Muscle layer of colon (tissue), 2 donors: ENCODE measurements around the gene RASL12.

Experiments
- H3K27ac ChIP-seq: one replicate; pipeline ENCODE4 v1.7.0; 2013; ENCODE audit warnings: low read depth, mild to moderate bottlenecking, low read length, moderate library complexity
- H3K27me3 ChIP-seq, 2 donors: one replicate each; pipeline ENCODE4 v1.7.0; 2013; ENCODE audit warnings: low read length in 2 of 2, mild to moderate bottlenecking in 2 of 2; ENCODE audit not compliant: insufficient read depth in 2 of 2, control insufficient read depth in 1 of 2
- H3K36me3 ChIP-seq: one replicate; pipeline ENCODE4 v1.7.0; 2013; ENCODE audit warnings: mild to moderate bottlenecking, low read length; ENCODE audit not compliant: insufficient read depth
- H3K4me1 ChIP-seq: one replicate; pipeline ENCODE4 v1.7.0; 2013; ENCODE audit warnings: mild to moderate bottlenecking, low read length; ENCODE audit not compliant: insufficient read depth
- H3K4me3 ChIP-seq, 2 donors: one replicate each; pipeline ENCODE4 v1.7.0; 2013; ENCODE audit warnings: low read length in 2 of 2, low read depth in 1 of 2, mild to moderate bottlenecking in 1 of 2, moderate library complexity in 1 of 2
- H3K9ac ChIP-seq: one replicate; pipeline ENCODE4 v1.7.0; 2013; ENCODE audit warnings: low read length
- H3K9me3 ChIP-seq: one replicate; pipeline ENCODE4 v1.7.0; 2013; ENCODE audit warnings: mild to moderate bottlenecking, low read length
- donor health status: abdominal sarcoma.
- donor health status: Adenocarcinoma of cecum.

RASL12 gene, protein sequence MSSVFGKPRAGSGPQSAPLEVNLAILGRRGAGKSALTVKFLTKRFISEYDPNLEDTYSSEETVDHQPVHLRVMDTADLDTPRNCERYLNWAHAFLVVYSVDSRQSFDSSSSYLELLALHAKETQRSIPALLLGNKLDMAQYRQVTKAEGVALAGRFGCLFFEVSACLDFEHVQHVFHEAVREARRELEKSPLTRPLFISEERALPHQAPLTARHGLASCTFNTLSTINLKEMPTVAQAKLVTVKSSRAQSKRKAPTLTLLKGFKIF

DNA sequence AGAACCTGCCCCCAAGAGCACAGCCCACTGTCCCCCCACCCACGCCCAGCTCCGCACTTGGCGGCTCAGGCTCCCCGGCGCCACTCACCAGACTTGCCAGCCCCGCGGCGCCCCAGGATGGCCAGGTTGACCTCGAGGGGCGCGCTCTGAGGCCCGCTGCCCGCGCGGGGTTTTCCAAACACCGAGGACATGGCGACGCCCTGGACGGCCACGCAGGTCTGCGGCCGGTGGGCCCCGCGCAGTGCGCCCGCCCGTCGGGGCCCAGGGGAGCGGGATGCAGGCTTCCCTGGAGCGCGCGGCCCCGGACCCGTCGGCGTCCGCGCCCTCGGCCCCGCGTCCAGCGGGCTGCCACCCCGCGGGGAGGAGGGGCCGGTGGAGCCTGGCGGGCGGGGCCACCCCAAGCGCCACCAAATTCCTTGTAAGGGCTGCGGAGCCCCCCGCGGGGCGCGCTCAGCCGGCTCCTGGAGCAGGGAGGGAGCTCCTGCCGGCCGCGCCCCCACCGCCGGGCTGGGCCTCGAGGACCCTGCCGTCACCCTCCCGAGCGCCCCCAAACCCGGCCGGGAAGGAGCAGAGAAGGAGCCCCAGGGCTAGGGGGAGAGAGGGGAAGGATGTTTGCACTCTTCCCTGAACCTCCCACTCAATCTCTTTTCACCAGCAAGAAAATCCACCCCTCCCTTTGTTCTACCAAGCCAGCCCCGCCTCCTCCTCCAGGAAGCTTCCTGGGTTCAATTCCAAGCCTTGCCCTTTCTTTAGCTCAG, at the start of gene RASL12:
RASL12 (minus strand) TSS at position 347 of the 758 bp plus-strand sequence; CDS start at position 191, 156 bp downstream.
- peaks cover 58% of the 10 kb centered on the region for H3K4me1 ChIP-seq
- peak within 1 kb of the TSS; percentile 65 to 86 for H3K4me3 ChIP-seq
- H3K27me3 ChIP-seq, result no peaks in the 10 kb centered on the region
- no peaks in the 10 kb centered on the region for H3K9me3 ChIP-seq
- H3K36me3 ChIP-seq, result peaks cover 20% of the 10 kb centered on the region
- H3K9ac ChIP-seq, result peak within 1 kb of the TSS; percentile 84
- H3K27ac ChIP-seq, result peak within 1 kb of the TSS; percentile 89

DNA sequence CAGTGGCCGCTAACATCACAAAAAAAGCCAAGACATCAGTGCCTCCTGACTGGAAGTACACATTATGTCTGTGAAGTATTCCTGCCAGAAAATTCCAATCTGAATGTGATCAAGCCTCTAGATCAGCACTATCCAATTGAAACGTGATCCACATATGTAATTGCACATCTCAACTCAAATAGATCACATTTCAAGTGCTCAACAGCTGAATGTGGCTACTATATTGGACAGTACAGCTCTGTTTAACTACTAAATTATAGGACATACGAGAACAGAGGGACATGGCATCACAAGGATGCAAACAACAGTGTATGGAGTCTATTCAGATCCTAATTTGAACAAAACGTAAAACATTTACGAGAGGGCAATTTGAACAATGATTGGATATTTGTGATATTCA, 47.8 kb upstream of the RASL12 start:
- Histone ChIP-seq H3K27me3 (no peaks in the 10 kb centered on the region), H3K4me1 (no peaks in the 10 kb centered on the region), H3K36me3 (peaks cover 69% of the 10 kb centered on the region), H3K27ac (no peak overlapping the region), H3K4me3 (no peak overlapping the region), H3K9me3 (no peaks in the 10 kb centered on the region), H3K9ac (no peak overlapping the region)

DNA sequence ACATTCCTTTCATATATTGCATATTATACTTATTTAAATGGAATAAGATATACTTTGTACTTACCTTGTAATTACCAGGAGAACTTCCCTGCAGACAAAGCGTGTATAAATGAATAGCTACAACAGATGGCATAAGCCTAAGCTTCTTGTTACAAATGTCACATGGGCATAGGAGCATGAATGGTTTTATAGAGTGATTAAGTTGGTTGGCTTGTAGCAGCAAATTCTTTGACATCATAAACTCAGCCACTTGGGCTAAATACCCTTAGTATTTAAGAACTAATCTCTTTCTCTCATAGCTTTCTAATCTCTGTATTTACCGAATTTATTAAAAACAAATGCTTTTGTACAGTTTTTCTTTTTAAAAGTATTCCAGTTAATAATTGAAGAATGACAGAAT, 47.3 kb upstream of the RASL12 start, which contains the start of gene UBAP1L:
UBAP1L (minus strand) TSS at position 115 of the 400 bp plus-strand sequence. CDS start 8,985 bp downstream, outside the sequence.
- Histone ChIP-seq H3K27ac (no peak within 1 kb of the TSS), H3K9ac (no peak within 1 kb of the TSS), H3K4me3 (no peak within 1 kb of the TSS), H3K27me3 (no peaks in the 10 kb centered on the region), H3K9me3 (no peaks in the 10 kb centered on the region), H3K36me3 (peaks cover 69% of the 10 kb centered on the region), H3K4me1 (no peaks in the 10 kb centered on the region)

DNA sequence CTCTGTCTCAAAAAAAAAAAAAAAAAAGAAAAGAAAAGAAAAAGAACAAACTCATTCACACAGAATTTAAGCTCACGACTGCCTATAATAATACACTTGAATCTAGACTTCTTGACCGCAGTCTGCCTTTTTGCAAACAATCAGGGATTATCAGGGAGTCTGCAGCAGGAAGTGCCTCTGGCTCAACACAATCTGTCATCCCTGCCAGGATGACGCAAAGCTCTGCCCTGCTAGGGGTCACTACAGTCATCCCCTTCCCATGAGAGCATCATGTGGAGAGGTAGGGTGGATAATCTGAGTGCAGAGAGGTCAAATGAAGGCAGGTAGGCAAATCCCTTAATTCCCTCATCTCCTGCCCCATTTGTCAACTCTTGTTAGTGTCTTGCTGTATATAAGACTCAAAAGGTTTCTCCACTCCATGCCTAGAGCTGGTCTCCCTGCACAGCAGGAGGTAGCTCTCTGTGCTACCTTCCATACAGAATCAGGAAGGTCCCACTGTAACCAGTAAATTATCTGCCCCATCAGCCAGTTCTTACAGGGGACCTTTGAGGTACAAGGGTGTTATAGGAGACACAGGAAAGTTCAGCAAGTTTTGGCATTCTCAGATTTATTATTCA, 43.0 kb upstream of the RASL12 start:
- no peaks in the 10 kb centered on the region for H3K9me3 ChIP-seq
- H3K4me1 ChIP-seq, result no peaks in the 10 kb centered on the region
- no peak overlapping the region for H3K4me3 ChIP-seq
- no peaks in the 10 kb centered on the region for H3K27me3 ChIP-seq
- peaks cover 36% of the 10 kb centered on the region for H3K36me3 ChIP-seq
- H3K27ac ChIP-seq, result no peak overlapping the region
- no peak overlapping the region for H3K9ac ChIP-seq

DNA sequence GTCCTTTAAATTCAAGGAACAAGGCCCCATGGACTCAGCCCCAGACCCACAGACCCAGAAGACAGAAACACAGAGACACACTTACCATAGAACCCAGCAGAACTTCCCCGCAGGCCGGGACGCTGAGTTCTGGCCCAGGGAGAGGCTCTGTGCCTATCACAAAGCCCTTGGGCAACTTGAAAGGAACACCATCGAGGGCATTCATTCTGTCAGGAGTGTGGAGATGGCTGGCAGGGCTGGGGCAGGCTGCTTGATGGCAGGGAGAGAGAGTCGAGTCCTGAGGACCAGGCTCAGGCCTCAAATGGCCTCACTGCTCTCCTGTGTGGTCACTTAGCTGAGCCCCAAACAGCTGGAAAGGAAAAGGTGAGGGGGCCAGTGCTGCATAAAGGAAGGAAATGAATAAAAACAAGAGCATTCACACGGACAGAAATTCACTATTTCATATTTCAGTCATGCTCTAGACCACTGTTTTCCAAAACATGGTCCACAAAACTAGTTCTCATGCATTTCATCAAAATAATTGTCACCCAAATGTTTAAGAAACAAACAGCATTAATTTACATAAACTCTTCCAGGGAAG, 38.3 kb upstream of the RASL12 start:
- peaks cover 13% of the 10 kb centered on the region for H3K36me3 ChIP-seq

DNA sequence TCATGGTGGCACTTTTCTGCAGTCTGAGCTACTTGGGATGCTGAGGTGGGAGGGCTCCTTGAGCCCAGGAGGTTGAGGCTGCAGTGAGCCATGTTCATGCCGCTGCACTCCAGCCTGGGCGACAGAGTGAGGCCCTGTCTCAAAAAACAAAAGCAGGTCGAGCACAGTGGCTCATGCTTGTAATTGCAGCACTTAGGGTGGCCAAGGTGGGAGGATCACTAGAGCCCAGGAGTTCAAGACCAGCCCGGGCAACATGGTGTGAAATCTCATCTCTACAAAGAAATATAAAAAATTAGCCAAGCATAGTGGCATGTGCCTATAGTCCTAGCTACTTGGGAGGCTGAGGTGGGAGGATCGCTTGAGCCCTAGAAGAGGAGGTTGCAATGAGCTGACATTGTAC, 37.2 kb upstream of the RASL12 start:
- Histone ChIP-seq H3K4me3 (no peak overlapping the region), H3K27me3 (no peaks in the 10 kb centered on the region), H3K9ac (no peak overlapping the region), H3K9me3 (no peaks in the 10 kb centered on the region), H3K4me1 (peaks cover 7% of the 10 kb centered on the region), H3K27ac (no peak overlapping the region), H3K36me3 (peaks cover 13% of the 10 kb centered on the region)

More for the DNA sequence above, 38.3 kb upstream of the RASL12 start:
- no peaks in the 10 kb centered on the region for H3K27me3 ChIP-seq
- H3K9me3 ChIP-seq, result no peaks in the 10 kb centered on the region
- no peak overlapping the region for H3K9ac ChIP-seq
- no peak overlapping the region for H3K4me3 ChIP-seq
- peaks cover 7% of the 10 kb centered on the region for H3K4me1 ChIP-seq
- H3K27ac ChIP-seq, result no peak overlapping the region

DNA sequence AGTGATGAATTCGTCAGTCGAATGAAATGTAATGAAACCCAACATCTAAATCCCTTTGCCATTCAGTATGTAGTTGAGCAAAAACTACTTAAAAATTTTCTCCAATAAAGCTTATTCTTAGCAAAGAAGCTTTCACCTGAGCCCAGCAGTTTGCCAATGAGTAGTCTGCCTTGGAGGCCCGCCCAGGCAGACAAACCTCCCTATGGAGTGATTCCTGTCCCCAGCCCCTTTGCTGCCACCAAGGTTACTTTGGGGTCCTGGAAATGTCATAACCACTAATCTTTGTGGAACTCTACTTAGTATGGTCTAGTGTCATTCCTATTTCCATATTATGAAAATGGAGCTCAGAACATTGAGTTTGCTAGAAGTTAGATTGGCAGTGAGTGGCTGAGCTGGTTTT, 35.1 kb upstream of the RASL12 start:
- no peak overlapping the region for H3K9ac ChIP-seq
- no peaks in the 10 kb centered on the region for H3K27me3 ChIP-seq
- H3K4me3 ChIP-seq, result no peak overlapping the region
- H3K27ac ChIP-seq, result no peak overlapping the region
- no peaks in the 10 kb centered on the region for H3K9me3 ChIP-seq
- H3K36me3 ChIP-seq, result peaks cover 27% of the 10 kb centered on the region
- peaks cover 7% of the 10 kb centered on the region for H3K4me1 ChIP-seq

DNA sequence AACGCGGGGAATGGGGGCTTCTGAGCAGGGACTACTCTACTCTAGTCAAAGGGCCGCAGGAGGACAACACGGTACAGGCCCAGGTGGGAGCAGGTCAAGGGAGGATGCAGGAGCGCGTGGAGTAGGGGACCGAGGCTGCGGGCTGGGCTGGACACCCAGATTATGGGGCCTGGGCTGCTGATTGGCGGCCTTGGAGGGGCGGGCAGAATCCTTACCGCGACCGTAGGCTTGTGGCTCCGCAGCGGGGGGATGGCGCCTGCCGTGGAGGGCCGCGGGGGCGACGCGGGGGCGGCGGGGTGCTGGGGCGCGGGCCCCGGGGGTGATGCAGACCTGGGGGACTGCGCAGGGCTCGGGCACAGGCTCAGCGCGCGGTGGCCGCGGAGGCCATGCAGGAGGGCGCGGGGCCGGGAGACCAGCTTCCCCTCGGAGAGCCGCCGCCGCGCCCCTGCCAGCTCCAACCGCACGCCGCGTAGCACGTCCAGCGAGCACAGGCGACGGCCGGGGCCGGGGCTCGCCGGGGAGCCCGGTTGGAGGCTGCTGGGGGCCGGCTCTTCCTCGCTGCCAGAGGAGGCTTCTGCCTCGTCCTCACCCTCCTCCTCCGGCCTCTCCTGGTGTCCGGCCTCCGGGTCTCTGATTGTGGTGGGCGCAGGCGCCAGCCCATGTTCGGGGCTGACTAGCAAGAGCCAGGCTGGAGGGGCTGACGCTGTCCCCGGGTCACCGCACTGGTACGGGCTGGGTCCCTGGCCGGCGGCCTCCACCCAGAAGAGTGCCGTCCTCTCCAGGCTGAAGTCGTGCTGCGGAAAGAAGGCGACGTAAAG, 34.3 kb upstream of the RASL12 start:
- Histone ChIP-seq H3K36me3 (peaks cover 27% of the 10 kb centered on the region), H3K9me3 (no peaks in the 10 kb centered on the region)

DNA sequence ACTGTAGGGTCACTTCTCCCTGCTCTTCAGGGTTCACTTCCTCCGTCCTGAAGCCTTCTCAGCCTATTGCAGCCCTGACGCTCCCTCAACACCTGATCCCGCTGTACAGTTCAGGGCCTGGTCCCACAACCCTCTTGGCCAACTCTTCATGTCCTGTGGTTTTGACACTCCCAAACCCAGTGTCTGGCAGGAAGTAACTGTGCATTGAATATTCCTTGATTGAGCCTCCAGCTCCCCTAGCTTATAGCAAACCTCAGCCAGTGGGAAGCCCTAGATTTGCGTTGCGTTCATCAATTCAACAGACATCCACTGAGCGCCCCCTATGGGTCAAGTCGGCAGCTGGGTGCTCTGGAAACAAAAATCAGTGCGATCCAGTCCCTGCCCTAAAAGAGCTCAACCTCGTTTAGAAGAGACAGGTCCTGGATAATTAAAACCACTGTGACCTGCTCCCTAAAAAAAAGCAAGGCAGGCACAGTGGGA, 33.7 kb upstream of the RASL12 start:
- Histone ChIP-seq H3K9ac (no peak overlapping the region), H3K4me3 (no peak overlapping the region), H3K36me3 (peaks cover 27% of the 10 kb centered on the region), H3K27me3 (no peaks in the 10 kb centered on the region), H3K9me3 (no peaks in the 10 kb centered on the region), H3K27ac (no peak overlapping the region), H3K4me1 (peaks cover 10% of the 10 kb centered on the region)

More for the DNA sequence above, 34.3 kb upstream of the RASL12 start:
- H3K4me1 ChIP-seq, result peaks cover 7% of the 10 kb centered on the region
- H3K27ac ChIP-seq, result no peak overlapping the region
- no peak overlapping the region for H3K4me3 ChIP-seq
- H3K27me3 ChIP-seq, result no peaks in the 10 kb centered on the region
- no peak overlapping the region for H3K9ac ChIP-seq

DNA sequence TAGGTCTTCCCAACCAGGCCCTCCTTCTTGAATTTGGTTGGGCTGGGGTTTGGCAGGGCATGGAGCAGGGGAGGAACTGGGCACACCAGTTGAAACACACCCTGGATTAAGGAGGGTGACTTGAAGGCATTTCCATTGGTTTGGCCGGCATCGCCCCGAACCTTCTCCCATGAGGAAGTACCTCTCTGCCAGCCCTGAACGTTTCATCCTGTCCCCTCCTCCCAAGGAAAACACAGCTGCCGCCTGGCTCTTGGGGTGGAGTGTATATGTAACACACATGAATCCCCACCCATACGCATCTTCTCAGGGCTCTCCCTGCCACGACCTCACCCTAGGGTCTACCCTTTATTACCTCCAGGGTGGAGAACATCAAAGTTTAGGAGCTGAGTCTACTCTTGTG, 32.7 kb upstream of the RASL12 start:
- no peaks in the 10 kb centered on the region for H3K27me3 ChIP-seq
- peaks cover 22% of the 10 kb centered on the region for H3K36me3 ChIP-seq
- H3K4me3 ChIP-seq, result no peak overlapping the region
- peaks cover 20% of the 10 kb centered on the region for H3K4me1 ChIP-seq
- no peak overlapping the region for H3K9ac ChIP-seq
- no peaks in the 10 kb centered on the region for H3K9me3 ChIP-seq
- no peak overlapping the region for H3K27ac ChIP-seq
